Gastroesophageal sphincter (tissue), 4 donors: ENCODE measurements around the gene PSORS1C1. TPM values are rescaled to one million over a fixed set of nuclear protein-coding genes. Genes with fewer than 3 reads are reported as not detected.
A peak's percentile ranks its signal among the peaks of the same experiment; 100 is the strongest.
"Not testable (repeated sequence)": the region's sequence is repeated elsewhere in the genome, so short reads cannot be mapped to it uniquely, and the experiment has no call there.

Experiments used
- ATAC-seq: fragments of 150-250 bp; one replicate; pipeline ENCODE4 v1.9.1; 2016; ENCODE audit warnings: mild to moderate bottlenecking, moderate library complexity
- H3K27ac ChIP-seq, 4 donors: fragments of 200-600 bp; sonication (generic) in 3 of 4; 1 replicate in 3 of 4; 2 replicates in 1 of 4; pipeline ENCODE4 v1.5.1; 2016 to 2019
- H3K27me3 ChIP-seq: fragments of 200-600 bp; sonication (generic); one replicate; pipeline ENCODE4 v1.5.1; 2019
- H3K36me3 ChIP-seq, 2 donors: fragments of 200-600 bp; sonication (generic); one replicate each; pipeline ENCODE4 v1.5.1; 2019; ENCODE audit warnings: control low read depth in 1 of 2
- H3K4me1 ChIP-seq, 3 donors: fragments of 200-600 bp; sonication (generic); 1 replicate in 2 of 3; 2 replicates in 1 of 3; pipeline ENCODE4 v1.5.1; 2016 to 2019; ENCODE audit warnings: control low read depth in 2 of 3
- H3K4me3 ChIP-seq, 2 donors: fragments of 200-600 bp; sonication (generic); one replicate each; pipeline ENCODE4 v1.5.1; 2019; ENCODE audit warnings: mild to moderate bottlenecking in 1 of 2, moderate library complexity in 1 of 2
- H3K9me3 ChIP-seq, 3 donors: fragments of 200-600 bp; sonication (generic); one replicate each; pipeline ENCODE4 v1.5.1; 2017 to 2019; ENCODE audit warnings: control low read depth in 2 of 3
- EP300 ChIP-seq: sonication (generic); formaldehyde crosslinking; IDR thresholded peaks from one replicate; pipeline ENCODE4 v1.6.1; 2017; ENCODE audit warnings: antibody characterized with exemption, mild to moderate bottlenecking
- POLR2A ChIP-seq, 2 donors: fragments of 450-650 bp; IDR thresholded peaks; one replicate each; pipeline ENCODE4 v1.6.1; 2017; ENCODE audit warnings: antibody characterized with exemption in 2 of 2, mild to moderate bottlenecking in 2 of 2, moderate library complexity in 1 of 2
- POLR2AphosphoS5 ChIP-seq: sonication (generic); formaldehyde crosslinking; IDR thresholded peaks from one replicate; pipeline ENCODE4 v1.6.1; 2017; ENCODE audit warnings: antibody characterized with exemption
- WGBS, 2 donors: methylation state at CpG; one replicate each; pipeline ENCODE4 v1.1.5; 2018; ENCODE audit warnings: low coverage in 1 of 2; 5-methylcytosine and 5-hydroxymethylcytosine counted together
- total RNA-seq, 4 donors: library from RNA; depleted of rRNA; stranded (reverse); fragments of >200 nt; gene quantifications; one replicate each; pipeline ENCODE4 v1.1.0, GENCODE V29; 2016
- TF ChIP-seq, protein P1 (sequence below), 4 experiments: fragments of 200-600 bp in 2 of 4; fragments of 450-650 bp in 2 of 4; sonication (generic) in 1 of 4; IDR thresholded peaks; one replicate each; pipeline ENCODE4 v1.5.1; 2017 to 2019; ENCODE audit warnings: antibody characterized with exemption in 4 of 4, mild to moderate bottlenecking in 2 of 4, moderate library complexity in 2 of 4

PSORS1C1 gene, protein sequence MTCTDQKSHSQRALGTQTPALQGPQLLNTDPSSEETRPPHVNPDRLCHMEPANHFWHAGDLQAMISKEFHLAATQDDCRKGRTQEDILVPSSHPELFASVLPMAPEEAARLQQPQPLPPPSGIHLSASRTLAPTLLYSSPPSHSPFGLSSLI
- 1 to 10 TPM in 2 of 4 donors, under 1 TPM in 2; 0.12 to 7.8 (median 1.7) TPM for total RNA-seq

DNA sequence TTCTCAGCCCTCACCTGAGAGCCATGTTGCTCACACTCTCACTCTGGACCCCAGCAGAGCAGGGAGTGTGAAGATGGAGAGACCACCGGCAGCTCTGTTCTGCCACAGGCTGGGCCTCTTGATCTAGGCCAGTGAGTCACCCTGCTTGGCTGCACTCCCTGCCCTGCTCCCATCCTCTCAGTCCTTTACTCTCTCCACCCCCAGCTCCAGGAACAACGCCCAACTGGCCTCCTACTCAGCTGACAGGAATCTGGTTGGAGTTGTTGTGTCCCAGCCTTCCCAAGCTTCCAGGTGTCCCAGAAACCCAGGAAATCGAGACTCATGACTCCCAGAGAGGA lies at the start of gene PSORS1C1:
PSORS1C1 (plus strand) TSS at position 260 of the 338 bp plus-strand sequence. CDS start 14,833 bp downstream, outside the sequence.
- H3K9me3 ChIP-seq, result no peaks in the 10 kb centered on the region
- H3K27ac ChIP-seq, result peak within 1 kb of the TSS in 3 of 4 donors; percentile 69 to 74 (median 73)
- ATAC-seq, result peak; percentile 96
- H3K36me3 ChIP-seq, result no peaks in the 10 kb centered on the region
- TF ChIP-seq, protein P1, sequence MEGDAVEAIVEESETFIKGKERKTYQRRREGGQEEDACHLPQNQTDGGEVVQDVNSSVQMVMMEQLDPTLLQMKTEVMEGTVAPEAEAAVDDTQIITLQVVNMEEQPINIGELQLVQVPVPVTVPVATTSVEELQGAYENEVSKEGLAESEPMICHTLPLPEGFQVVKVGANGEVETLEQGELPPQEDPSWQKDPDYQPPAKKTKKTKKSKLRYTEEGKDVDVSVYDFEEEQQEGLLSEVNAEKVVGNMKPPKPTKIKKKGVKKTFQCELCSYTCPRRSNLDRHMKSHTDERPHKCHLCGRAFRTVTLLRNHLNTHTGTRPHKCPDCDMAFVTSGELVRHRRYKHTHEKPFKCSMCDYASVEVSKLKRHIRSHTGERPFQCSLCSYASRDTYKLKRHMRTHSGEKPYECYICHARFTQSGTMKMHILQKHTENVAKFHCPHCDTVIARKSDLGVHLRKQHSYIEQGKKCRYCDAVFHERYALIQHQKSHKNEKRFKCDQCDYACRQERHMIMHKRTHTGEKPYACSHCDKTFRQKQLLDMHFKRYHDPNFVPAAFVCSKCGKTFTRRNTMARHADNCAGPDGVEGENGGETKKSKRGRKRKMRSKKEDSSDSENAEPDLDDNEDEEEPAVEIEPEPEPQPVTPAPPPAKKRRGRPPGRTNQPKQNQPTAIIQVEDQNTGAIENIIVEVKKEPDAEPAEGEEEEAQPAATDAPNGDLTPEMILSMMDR (IDR thresholded peaks at IDR 0.05), result no peak
- TF ChIP-seq POLR2AphosphoS5 (peak; percentile 76), POLR2A (IDR thresholded peaks at IDR 0.05) (peak in 1 of 2 donors; percentile 12)
- peaks cover 0 to 49% (median 23%) of the 10 kb centered on the region in 3 donors for H3K4me1 ChIP-seq
- 11% methylated on average over 2 of the region's 3 CpGs; no CpG with 5 or more reads in 1 of the 2 donors for WGBS, 2 donors
- H3K27me3 ChIP-seq, result no peaks in the 10 kb centered on the region
- peak within 1 kb of the TSS in 1 of 2 donors; percentile 39 for H3K4me3 ChIP-seq

DNA sequence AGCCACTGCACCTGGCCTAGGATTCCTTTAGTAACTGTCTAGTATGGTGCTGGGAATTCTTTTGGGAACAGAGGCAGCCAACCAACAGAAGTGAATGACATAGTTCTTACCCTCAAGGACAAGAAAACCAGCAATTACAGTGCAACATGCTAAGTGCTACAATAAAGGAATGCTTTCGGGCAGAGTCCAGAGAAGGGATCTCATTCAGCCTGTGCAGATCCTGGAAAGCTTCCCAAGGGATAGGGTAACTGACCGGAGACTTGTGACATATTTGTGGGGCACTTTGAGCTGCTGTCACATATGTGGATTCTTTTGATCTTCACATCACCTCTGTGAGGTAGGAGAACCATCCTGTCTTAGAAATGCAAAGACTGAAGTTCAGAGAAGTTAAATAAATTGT lies 49.0 kb upstream of the PSORS1C1 start:
- WGBS, 2 donors, result 20 to 73% methylated on average over 1 to 2 of the region's 2 CpGs
- no peak overlapping the region for H3K4me3 ChIP-seq
- no peak for TF ChIP-seq POLR2AphosphoS5
- TF ChIP-seq POLR2A (IDR thresholded peaks at IDR 0.05), result no peak
- TF ChIP-seq, protein P1 (IDR thresholded peaks at IDR 0.05), result no peak
- no peak for TF ChIP-seq EP300
- H3K36me3 ChIP-seq, result no peaks in the 10 kb centered on the region
- no peak overlapping the region for H3K27ac ChIP-seq
- peaks cover 29% of the 10 kb centered on the region for H3K27me3 ChIP-seq
- H3K4me1 ChIP-seq, result peaks cover 0 to 2% (median 0%) of the 10 kb centered on the region in 3 donors
- no peak for ATAC-seq
- H3K9me3 ChIP-seq, result no peaks in the 10 kb centered on the region

DNA sequence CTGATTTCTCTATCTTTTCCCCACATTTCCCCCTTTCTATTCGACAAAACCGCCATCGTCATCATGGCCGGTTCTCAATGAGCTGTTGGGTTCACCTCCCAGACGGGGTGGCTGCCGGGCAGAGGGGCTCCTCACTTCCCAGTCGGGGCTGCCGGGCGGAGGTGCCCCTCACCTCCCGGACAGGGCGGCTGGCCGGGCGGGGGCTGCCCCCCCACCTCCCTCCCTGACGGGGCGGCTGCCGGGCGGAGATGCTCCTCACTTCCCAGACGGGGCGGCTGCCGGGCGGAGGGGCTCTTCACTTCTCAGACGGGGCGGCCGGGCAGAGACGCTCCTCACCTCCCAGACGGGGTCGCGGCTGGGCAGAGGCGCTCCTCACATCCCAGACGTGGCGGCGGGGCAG lies 47.6 kb upstream of the PSORS1C1 start:
- H3K36me3 ChIP-seq, H3K27ac ChIP-seq, H3K4me1 ChIP-seq, ATAC-seq, H3K4me3 ChIP-seq, H3K9me3 ChIP-seq: not testable (repeated sequence)
- peaks cover 23% of the 10 kb centered on the region for H3K27me3 ChIP-seq
- WGBS, 2 donors, result 87% methylated on average over 3 of the region's 32 CpGs; no CpG with 5 or more reads in 1 of the 2 donors

DNA sequence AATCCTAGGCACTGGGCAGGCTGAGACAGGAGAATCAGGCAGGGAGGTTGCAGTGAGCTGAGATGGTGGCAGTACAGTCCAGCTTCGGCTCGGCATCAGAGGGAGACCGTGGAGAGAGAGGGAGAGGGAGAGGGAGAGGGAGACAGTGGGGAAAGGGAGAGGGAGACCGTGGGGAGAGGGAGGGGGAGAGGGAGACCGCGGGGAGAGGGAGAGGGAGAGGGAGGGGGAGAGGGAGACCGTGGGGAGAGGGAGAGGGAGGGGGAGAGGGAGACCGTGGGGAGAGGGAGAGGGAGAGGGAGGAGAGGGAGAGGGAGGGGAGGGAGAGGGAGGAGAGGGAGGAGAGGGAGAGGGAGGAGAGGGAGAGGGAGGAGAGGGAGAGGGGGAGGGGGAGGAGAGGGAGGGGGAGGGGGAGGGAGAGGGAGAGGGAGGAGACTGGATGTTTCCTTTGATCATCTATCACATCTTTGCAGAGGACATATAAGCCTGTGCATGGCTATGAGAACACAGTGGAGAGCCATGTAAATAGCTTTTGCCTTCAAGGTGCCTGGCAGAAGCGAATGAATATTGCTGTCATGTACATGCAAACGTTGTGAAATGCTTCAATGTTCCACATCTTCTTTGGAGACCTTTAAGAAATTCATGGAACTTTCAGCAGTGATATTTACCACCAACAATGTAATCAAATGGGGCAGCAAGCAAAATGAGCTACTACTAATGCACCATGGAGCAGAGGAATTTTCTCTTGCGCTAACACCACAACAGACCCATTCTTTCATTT lies 46.5 kb upstream of the PSORS1C1 start:
- H3K36me3 ChIP-seq, H3K4me3 ChIP-seq, ATAC-seq, H3K27ac ChIP-seq, H3K9me3 ChIP-seq: not testable (repeated sequence)
- 80 to 86% methylated on average over 3 of the region's 11 CpGs for WGBS, 2 donors
- H3K4me1 ChIP-seq, result peaks cover 3 to 15% (median 3%) of the 10 kb centered on the region in 3 donors
- peaks cover 18% of the 10 kb centered on the region for H3K27me3 ChIP-seq

GRCh38 chr6:31068669-31069340 lies 45.8 kb upstream of the PSORS1C1 start:
- H3K4me3 ChIP-seq, result no peak overlapping the region
- no peak overlapping the region for H3K27ac ChIP-seq
- H3K36me3 ChIP-seq, result no peaks in the 10 kb centered on the region
- peaks cover 12% of the 10 kb centered on the region for H3K27me3 ChIP-seq
- ATAC-seq, result peak; percentile 58
- no peak for TF ChIP-seq POLR2A (IDR thresholded peaks at IDR 0.05)
- TF ChIP-seq, protein P1 (IDR thresholded peaks at IDR 0.05), result peak; percentile 71 to 88 (median 80)
- H3K4me1 ChIP-seq, result peaks cover 3 to 23% (median 4%) of the 10 kb centered on the region in 3 donors
- 41 to 54% methylated on average over 12 to 13 of the region's 13 CpGs for WGBS, 2 donors
- H3K9me3 ChIP-seq, result no peaks in the 10 kb centered on the region
